IMR-90 (cell line): ENCODE measurements around the gene FUT8. TPM values are rescaled to one million over a fixed set of nuclear protein-coding genes. Genes with fewer than 3 reads are reported as not detected.

Experiments
- ATAC-seq: fragments of 200-7000 bp; cut with Tn5 transposase; 2 replicates; pipeline ENCODE4 v1.9.1; 2020; ENCODE audit warnings: low read depth, mild to moderate bottlenecking, moderate library complexity
- BruUV-seq: library from RNA; stranded (reverse); fragments of 400-500 nt; replicated peaks from 2 replicates; lab custom pipeline; 2021; lab: Mats Ljungman, UMichigan
- CTCF ChIA-PET: fragments of 300-600 bp; formaldehyde crosslinking; extraction: SDS; loops from one replicate; lab custom pipeline; 2021; ENCODE audit warnings: antibody characterized with exemption; lab: Yijun Ruan, JAX
- POLR2A ChIA-PET: fragments of 300-600 bp; sonication (Branson Sonifier 250); formaldehyde crosslinking; loops from one replicate; lab custom pipeline; 2022; ENCODE audit warnings: antibody characterized with exemption; ENCODE audit not compliant: unreplicated experiment; lab: Charles Lee
- DNase-seq: peaks from one replicate; pipeline ENCODE4 v3.0.0; 2013
- H2AFZ ChIP-seq: replicated peaks from 2 replicates; pipeline ENCODE3; 2013; ENCODE audit warnings: low read length, mild to moderate bottlenecking; ENCODE audit not compliant: poor library complexity
- H2AK5ac ChIP-seq: 2 replicates; pipeline ENCODE4 v1.6.1; 2013; ENCODE audit warnings: low read depth, low read length, inconsistent platforms
- H2AK9ac ChIP-seq: replicated peaks from 2 replicates; pipeline ENCODE3; 2013; ENCODE audit warnings: mild to moderate bottlenecking, low read depth, low read length, moderate library complexity; ENCODE audit not compliant: poor library complexity
- H2BK120ac ChIP-seq: 2 replicates; pipeline ENCODE4 v1.6.1; 2013; ENCODE audit warnings: low read depth, low read length, inconsistent platforms
- H2BK15ac ChIP-seq: 3 replicates; pipeline ENCODE4 v1.6.1; 2013; ENCODE audit warnings: low read depth, low read length, inconsistent platforms
- H2BK20ac ChIP-seq: 2 replicates; pipeline ENCODE4 v1.6.1; 2013; ENCODE audit warnings: low read depth, mild to moderate bottlenecking, inconsistent platforms, low read length, moderate library complexity
- H2BK5ac ChIP-seq: 2 replicates; pipeline ENCODE4 v1.6.1; 2013; ENCODE audit warnings: mild to moderate bottlenecking, low read depth, low read length, inconsistent platforms; ENCODE audit not compliant: poor library complexity, severe bottlenecking
- H3K14ac ChIP-seq: replicated peaks from 2 replicates; pipeline ENCODE4 v1.6.1; 2013; ENCODE audit warnings: low read depth, low read length, inconsistent platforms
- H3K18ac ChIP-seq: 2 replicates; pipeline ENCODE4 v1.6.1; 2013; ENCODE audit warnings: low read depth, low read length, control low read depth
- H3K23ac ChIP-seq: 2 replicates; pipeline ENCODE4 v1.6.1; 2013; ENCODE audit warnings: low read depth, low read length, inconsistent platforms
- H3K27ac ChIP-seq: 2 replicates; pipeline ENCODE4 v1.5.1; 2013; ENCODE audit warnings: mild to moderate bottlenecking, control low read depth, low read length; ENCODE audit not compliant: insufficient read depth
- H3K27me3 ChIP-seq: 2 replicates; pipeline ENCODE4 v1.6.1; 2013; ENCODE audit warnings: low read length; ENCODE audit not compliant: control insufficient read depth, insufficient read depth
- H3K36me3 ChIP-seq: 2 replicates; pipeline ENCODE4 v1.6.1; 2013; ENCODE audit warnings: low read length, mixed read lengths; ENCODE audit not compliant: control insufficient read depth, insufficient read depth
- H3K4ac ChIP-seq: 2 replicates; pipeline ENCODE4 v1.6.1; 2013; ENCODE audit warnings: low read depth, low read length, inconsistent platforms
- H3K4me1 ChIP-seq: 2 replicates; pipeline ENCODE4 v1.6.1; 2013; ENCODE audit warnings: low read length, mixed read lengths; ENCODE audit not compliant: control insufficient read depth, insufficient read depth
- H3K4me2 ChIP-seq: 2 replicates; pipeline ENCODE4 v1.6.1; 2013; ENCODE audit warnings: low read depth, mild to moderate bottlenecking, control low read depth, low read length, moderate library complexity
- H3K4me3 ChIP-seq: 2 replicates; pipeline ENCODE4 v1.5.1; 2013; ENCODE audit warnings: low read depth, mild to moderate bottlenecking, control low read depth, low read length, moderate library complexity; ENCODE audit not compliant: insufficient read depth
- H3K56ac ChIP-seq: 2 replicates; pipeline ENCODE4 v1.6.1; 2013; ENCODE audit warnings: low read length, inconsistent platforms; ENCODE audit not compliant: insufficient read depth; ENCODE audit errors: extremely low read depth
- H3K79me1 ChIP-seq, 2 experiments: 2 replicates each; pipeline ENCODE4 v1.6.1; 2013; ENCODE audit warnings: low read length in 2 of 2, inconsistent platforms in 1 of 2, low read depth in 1 of 2
- H3K9ac ChIP-seq: 2 replicates; pipeline ENCODE4 v1.6.1; 2013; ENCODE audit warnings: low read depth, low read length, control low read depth
- H3K9me1 ChIP-seq: 2 replicates; pipeline ENCODE4 v1.6.1; 2013; ENCODE audit warnings: low read length, inconsistent platforms; ENCODE audit not compliant: insufficient read depth
- H3K9me3 ChIP-seq: 2 replicates; pipeline ENCODE4 v1.6.1; 2013; ENCODE audit warnings: low read length; ENCODE audit not compliant: control insufficient read depth, insufficient read depth
- H4K20me1 ChIP-seq: 2 replicates; pipeline ENCODE4 v1.6.1; 2013; ENCODE audit warnings: low read length, inconsistent platforms; ENCODE audit not compliant: insufficient read depth
- H4K5ac ChIP-seq: 2 replicates; pipeline ENCODE4 v1.6.1; 2013; ENCODE audit warnings: mild to moderate bottlenecking, low read depth, low read length, control low read depth
- H4K8ac ChIP-seq, 2 experiments: 2 replicates each; pipeline ENCODE4 v1.6.1; 2013; ENCODE audit warnings: low read depth in 2 of 2, low read length in 2 of 2, control low read depth in 1 of 2, inconsistent platforms in 1 of 2
- H4K91ac ChIP-seq: 2 replicates; pipeline ENCODE4 v1.6.1; 2013; ENCODE audit warnings: low read depth, low read length, inconsistent platforms; ENCODE audit not compliant: insufficient read depth
- BHLHE40 ChIP-seq: fragments of 150-350 bp; IDR thresholded peaks from 2 replicates; pipeline ENCODE4 v1.6.1; 2016; ENCODE audit warnings: mild to moderate bottlenecking, low read depth, low read length
- CEBPB ChIP-seq: IDR thresholded peaks from 2 replicates; pipeline ENCODE4 v1.6.1; 2012; ENCODE audit warnings: low read depth, low read length, improper control_type of control experiment
- FOS ChIP-seq: fragments of 150-350 bp; IDR thresholded peaks from 2 replicates; pipeline ENCODE4 v1.6.1; 2016; ENCODE audit warnings: low read depth, low read length
- MAFK ChIP-seq: IDR thresholded peaks from 2 replicates; pipeline ENCODE4 v1.6.1; 2012; ENCODE audit warnings: low read depth, low read length, improper control_type of control experiment
- MAZ ChIP-seq: IDR thresholded peaks from 2 replicates; pipeline ENCODE4 v1.6.1; 2012; ENCODE audit warnings: low read depth, mild to moderate bottlenecking, low read length, improper control_type of control experiment, moderate library complexity, borderline replicate concordance
- MXI1 ChIP-seq: IDR thresholded peaks from 2 replicates; pipeline ENCODE4 v1.6.1; 2012; ENCODE audit warnings: low read depth, mild to moderate bottlenecking, low read length, moderate library complexity, borderline replicate concordance
- NFE2L2 ChIP-seq: fragments of 150-350 bp; IDR thresholded peaks from 2 replicates; pipeline ENCODE4 v1.6.1; 2016; ENCODE audit warnings: low read depth, mild to moderate bottlenecking, low read length
- POLR2A ChIP-seq: IDR thresholded peaks from 2 replicates; pipeline ENCODE4 v1.6.1; 2012; ENCODE audit warnings: mild to moderate bottlenecking, low read depth, low read length
- RAD21 ChIP-seq: IDR thresholded peaks from 2 replicates; pipeline ENCODE4 v1.6.1; 2012; ENCODE audit warnings: low read length, improper control_type of control experiment
- RCOR1 ChIP-seq: IDR thresholded peaks from 2 replicates; pipeline ENCODE4 v1.6.1; 2012; ENCODE audit warnings: mild to moderate bottlenecking, low read length, improper control_type of control experiment; ENCODE audit not compliant: insufficient replicate concordance
- RFX5 ChIP-seq: IDR thresholded peaks from 2 replicates; pipeline ENCODE4 v1.8.0; 2012; ENCODE audit warnings: low read depth, mild to moderate bottlenecking, low read length, moderate library complexity
- SMC3 ChIP-seq: fragments of 150-350 bp; IDR thresholded peaks from 2 replicates; pipeline ENCODE4 v1.6.1; 2016; ENCODE audit warnings: low read depth, mild to moderate bottlenecking, antibody characterized with exemption, low read length, moderate library complexity
- WGBS, 2 experiments: methylation state at CpG; one replicate each; pipeline versions ENCODE4 v1.1.5 to v1.1.7; 2013; ENCODE audit warnings: missing lambda C conversion rate in 2 of 2; ENCODE audit not compliant: insufficient read length in 1 of 2; ENCODE audit errors: extremely low coverage in 2 of 2; 5-methylcytosine and 5-hydroxymethylcytosine counted together
- dilution Hi-C: fragments of 300-500 bp; cut with HindIII; formaldehyde crosslinking; loops from one replicate; pipeline ENCODE4 v1.14.3; 2018; ENCODE audit warnings: low sequenced_read_pairs; ENCODE audit not compliant: unreplicated experiment
- in situ Hi-C: fragments of 300-500 bp; cut with MboI; formaldehyde crosslinking; loops from 3 replicates; pipeline ENCODE4 v1.14.3; 2019; ENCODE audit warnings: low sequenced_read_pairs, inconsistent platforms, mixed read lengths
- intact Hi-C: fragments of 100-400 bp; cut with micrococcal nuclease; formaldehyde crosslinking; loops from 2 replicates; pipeline ENCODE4 v1.10.0; 2022
- polyA plus RNA-seq, 3 experiments: library from polyadenylated mRNA; depleted of rRNA; stranded (reverse); fragments of >200 nt; gene quantifications; 2 replicates each; pipeline ENCODE4 v1.2.3, GENCODE V29; 2012; ENCODE audit warnings: low replicate concordance in 1 of 3
- total RNA-seq: library from RNA; depleted of rRNA; stranded (reverse); fragments of >200 nt; gene quantifications from 2 replicates; pipeline ENCODE4 v1.2.3, GENCODE V29; 2012
- TF ChIP-seq, protein P1 (sequence below): conservative IDR thresholded peaks from 2 replicates; pipeline ENCODE4 v1.5.1; 2012; ENCODE audit warnings: mild to moderate bottlenecking, low read depth, low read length, improper control_type of control experiment
- TF ChIP-seq, protein P2 (sequence below): fragments of 150-350 bp; IDR thresholded peaks from 2 replicates; pipeline ENCODE4 v1.6.1; 2017; ENCODE audit warnings: mild to moderate bottlenecking, antibody characterized with exemption, low read length, low read depth
- TF ChIP-seq, protein P3 (sequence below): fragments of 150-350 bp; IDR thresholded peaks from 2 replicates; pipeline ENCODE4 v1.6.1; 2016; ENCODE audit warnings: low read depth, mild to moderate bottlenecking, low read length, moderate library complexity, borderline replicate concordance

Gene FUT8
- total and polyA plus RNA-seq, 2 of the 4 experiments (the other 2 are of a cell fraction) = 15.6 to 72.9 TPM

DNA sequence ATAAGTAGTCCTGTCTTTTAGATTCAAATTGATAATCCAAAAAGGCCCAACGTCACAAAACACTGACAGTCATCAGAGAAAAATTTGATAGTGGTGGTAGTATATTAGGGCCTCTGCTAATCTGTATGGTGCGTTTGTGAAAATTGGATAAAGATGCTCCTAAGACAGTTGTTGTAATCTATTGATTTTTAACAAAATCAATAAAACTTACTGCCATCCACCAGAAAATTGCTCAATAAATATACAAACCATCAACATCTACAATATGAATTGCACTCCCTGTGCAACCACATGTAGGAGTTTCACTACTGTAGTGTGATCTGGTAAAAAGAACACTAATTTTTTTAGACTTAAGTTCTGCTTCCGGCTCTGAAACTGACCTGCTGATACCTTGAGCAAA lies 336.8 kb downstream of the FUT8 start:
- no peak overlapping the region for H3K56ac ChIP-seq
- H2AFZ ChIP-seq = no peak overlapping the region
- in situ Hi-C loops (no loop called here), dilution Hi-C loops (no loop called here), intact Hi-C loops (no loop called here)
- TF ChIP-seq NFE2L2 (no peak), FOS (no peak), MAZ (no peak), MAFK (no peak), BHLHE40 (no peak), MXI1 (no peak), POLR2A (no peak), RAD21 (no peak), RCOR1 (no peak), SMC3 (no peak), CEBPB (no peak), RFX5 (no peak)
- TF ChIP-seq, protein P1, sequence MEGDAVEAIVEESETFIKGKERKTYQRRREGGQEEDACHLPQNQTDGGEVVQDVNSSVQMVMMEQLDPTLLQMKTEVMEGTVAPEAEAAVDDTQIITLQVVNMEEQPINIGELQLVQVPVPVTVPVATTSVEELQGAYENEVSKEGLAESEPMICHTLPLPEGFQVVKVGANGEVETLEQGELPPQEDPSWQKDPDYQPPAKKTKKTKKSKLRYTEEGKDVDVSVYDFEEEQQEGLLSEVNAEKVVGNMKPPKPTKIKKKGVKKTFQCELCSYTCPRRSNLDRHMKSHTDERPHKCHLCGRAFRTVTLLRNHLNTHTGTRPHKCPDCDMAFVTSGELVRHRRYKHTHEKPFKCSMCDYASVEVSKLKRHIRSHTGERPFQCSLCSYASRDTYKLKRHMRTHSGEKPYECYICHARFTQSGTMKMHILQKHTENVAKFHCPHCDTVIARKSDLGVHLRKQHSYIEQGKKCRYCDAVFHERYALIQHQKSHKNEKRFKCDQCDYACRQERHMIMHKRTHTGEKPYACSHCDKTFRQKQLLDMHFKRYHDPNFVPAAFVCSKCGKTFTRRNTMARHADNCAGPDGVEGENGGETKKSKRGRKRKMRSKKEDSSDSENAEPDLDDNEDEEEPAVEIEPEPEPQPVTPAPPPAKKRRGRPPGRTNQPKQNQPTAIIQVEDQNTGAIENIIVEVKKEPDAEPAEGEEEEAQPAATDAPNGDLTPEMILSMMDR = no peak
- TF ChIP-seq, protein P2, sequence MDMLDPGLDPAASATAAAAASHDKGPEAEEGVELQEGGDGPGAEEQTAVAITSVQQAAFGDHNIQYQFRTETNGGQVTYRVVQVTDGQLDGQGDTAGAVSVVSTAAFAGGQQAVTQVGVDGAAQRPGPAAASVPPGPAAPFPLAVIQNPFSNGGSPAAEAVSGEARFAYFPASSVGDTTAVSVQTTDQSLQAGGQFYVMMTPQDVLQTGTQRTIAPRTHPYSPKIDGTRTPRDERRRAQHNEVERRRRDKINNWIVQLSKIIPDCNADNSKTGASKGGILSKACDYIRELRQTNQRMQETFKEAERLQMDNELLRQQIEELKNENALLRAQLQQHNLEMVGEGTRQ = no peak
- TF ChIP-seq, protein P3, sequence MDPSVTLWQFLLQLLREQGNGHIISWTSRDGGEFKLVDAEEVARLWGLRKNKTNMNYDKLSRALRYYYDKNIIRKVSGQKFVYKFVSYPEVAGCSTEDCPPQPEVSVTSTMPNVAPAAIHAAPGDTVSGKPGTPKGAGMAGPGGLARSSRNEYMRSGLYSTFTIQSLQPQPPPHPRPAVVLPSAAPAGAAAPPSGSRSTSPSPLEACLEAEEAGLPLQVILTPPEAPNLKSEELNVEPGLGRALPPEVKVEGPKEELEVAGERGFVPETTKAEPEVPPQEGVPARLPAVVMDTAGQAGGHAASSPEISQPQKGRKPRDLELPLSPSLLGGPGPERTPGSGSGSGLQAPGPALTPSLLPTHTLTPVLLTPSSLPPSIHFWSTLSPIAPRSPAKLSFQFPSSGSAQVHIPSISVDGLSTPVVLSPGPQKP = no peak
- H3K23ac ChIP-seq = no peak overlapping the region
- no peak overlapping the region for H3K4ac ChIP-seq
- H2BK120ac ChIP-seq = no peak overlapping the region
- no peak overlapping the region for H2BK20ac ChIP-seq
- H2AK5ac ChIP-seq = no peak overlapping the region
- H2BK5ac ChIP-seq = no peak overlapping the region
- DNase-seq (no peak), ATAC-seq (no peak)
- no peaks in the 10 kb centered on the region for H3K9me3 ChIP-seq
- no peak overlapping the region for H3K9ac ChIP-seq
- H3K79me1 ChIP-seq = no peaks in the 10 kb centered on the region
- H3K36me3 ChIP-seq = no peaks in the 10 kb centered on the region
- CTCF ChIA-PET = no interaction called here
- no peaks in the 10 kb centered on the region for H3K4me1 ChIP-seq
- H3K14ac ChIP-seq = no peak overlapping the region
- no peak overlapping the region for H2BK15ac ChIP-seq
- no peaks in the 10 kb centered on the region for H4K20me1 ChIP-seq
- H3K4me2 ChIP-seq = no peak overlapping the region
- no peak overlapping the region for H4K5ac ChIP-seq
- H3K27ac ChIP-seq = no peak overlapping the region
- no TSS peak for BruUV-seq
- no peak overlapping the region for H2AK9ac ChIP-seq
- POLR2A ChIA-PET = no interaction called here
- no peak overlapping the region for H3K18ac ChIP-seq
- H4K8ac ChIP-seq = no peak overlapping the region
- no CpG with 5 or more reads among the region's 3 CpGs for WGBS, 2 experiments
- H3K4me3 ChIP-seq = no peak overlapping the region
- no peaks in the 10 kb centered on the region for H3K9me1 ChIP-seq
- H4K91ac ChIP-seq = no peak overlapping the region
- H3K27me3 ChIP-seq = no peaks in the 10 kb centered on the region
